MM.1S (cell line): ENCODE data around the gene SYT3.

Source experiments
- DNase-seq: peaks from one replicate; pipeline ENCODE4 v3.0.0-alpha.2; 2015
- H2AFZ ChIP-seq: fragments of 300-600 bp; sonication (generic); 2 replicates; pipeline ENCODE4 v1.6.0; 2016; ENCODE audit warnings: antibody characterized with exemption, low read length
- H3F3A ChIP-seq: fragments of 300-600 bp; sonication (generic); 2 replicates; pipeline ENCODE4 v1.6.1; 2016; ENCODE audit warnings: mild to moderate bottlenecking, antibody characterized with exemption, low read length, moderate library complexity, mixed read lengths; ENCODE audit not compliant: insufficient read depth
- H3K27ac ChIP-seq: fragments of 300-600 bp; sonication (generic); 2 replicates; pipeline ENCODE4 v1.5.1; 2016; ENCODE audit warnings: mild to moderate bottlenecking, low read length
- H3K27me3 ChIP-seq: fragments of 300-600 bp; sonication (generic); replicated peaks from 2 replicates; pipeline ENCODE4 v1.6.0; 2016; ENCODE audit warnings: low read length; ENCODE audit not compliant: insufficient read depth
- H3K36me3 ChIP-seq: fragments of 300-600 bp; sonication (generic); replicated peaks from 2 replicates; pipeline ENCODE4 v1.6.1; 2016; ENCODE audit warnings: mild to moderate bottlenecking, low read length, mixed read lengths; ENCODE audit not compliant: insufficient read depth
- H3K4me1 ChIP-seq: fragments of 300-600 bp; sonication (generic); 2 replicates; pipeline ENCODE4 v1.6.1; 2016; ENCODE audit warnings: low read length, mixed read lengths
- H3K4me2 ChIP-seq: fragments of 300-600 bp; sonication (generic); 2 replicates; pipeline ENCODE4 v1.6.0; 2016; ENCODE audit warnings: low read depth, low read length
- H3K4me3 ChIP-seq: fragments of 300-600 bp; sonication (generic); 2 replicates; pipeline ENCODE4 v1.5.1; 2016; ENCODE audit warnings: low read length, mixed read lengths
- H3K79me2 ChIP-seq: fragments of 300-600 bp; sonication (generic); 2 replicates; pipeline ENCODE4 v1.6.1; 2016; ENCODE audit warnings: mixed run types, low read length, mixed read lengths
- H3K9ac ChIP-seq: fragments of 300-600 bp; sonication (generic); 2 replicates; pipeline ENCODE4 v1.6.1; 2016; ENCODE audit warnings: low read length, mixed read lengths
- H3K9me2 ChIP-seq: fragments of 300-600 bp; sonication (generic); replicated peaks from 2 replicates; pipeline ENCODE4 v1.6.1; 2016; ENCODE audit warnings: mild to moderate bottlenecking, low read length, mixed read lengths; ENCODE audit not compliant: insufficient read depth
- H3K9me3 ChIP-seq: fragments of 300-600 bp; sonication (generic); replicated peaks from 2 replicates; pipeline ENCODE4 v1.6.1; 2016; ENCODE audit warnings: mild to moderate bottlenecking, low read length, mixed read lengths; ENCODE audit not compliant: insufficient read depth
- H4K20me1 ChIP-seq: fragments of 300-600 bp; sonication (generic); 2 replicates; pipeline ENCODE4 v1.6.1; 2016; ENCODE audit warnings: mild to moderate bottlenecking, low read length, moderate library complexity, mixed read lengths; ENCODE audit not compliant: insufficient read depth
- CTCF ChIP-seq: fragments of 300-600 bp; sonication (generic); IDR thresholded peaks from 2 replicates; pipeline ENCODE4 v1.5.1; 2016; ENCODE audit warnings: antibody characterized with exemption, low read length, mixed read lengths
- EZH2 ChIP-seq: fragments of 300-600 bp; sonication (generic); optimal IDR thresholded peaks from 2 replicates; pipeline ENCODE3; 2017; ENCODE audit warnings: low read depth, mild to moderate bottlenecking, antibody characterized with exemption, low read length, mixed read lengths
- EZH2phosphoT487 ChIP-seq: fragments of 300-600 bp; sonication (generic); IDR thresholded peaks from 2 replicates; pipeline ENCODE4 v1.6.1; 2018; ENCODE audit warnings: antibody characterized with exemption, low read length

The SYT3 gene

GRCh38 chr19:50667759-50668231 is 28.1 kb upstream of the SYT3 start:
- H3K36me3 ChIP-seq, result no peaks in the 10 kb centered on the region
- no peaks in the 10 kb centered on the region for H3K4me1 ChIP-seq
- H2AFZ ChIP-seq, result no peak overlapping the region
- no peak overlapping the region for H3K4me2 ChIP-seq
- H3K9me3 ChIP-seq, result no peaks in the 10 kb centered on the region
- no peak for DNase-seq
- no peak overlapping the region for H3K4me3 ChIP-seq
- no peaks in the 10 kb centered on the region for H3F3A ChIP-seq
- H4K20me1 ChIP-seq, result no peaks in the 10 kb centered on the region
- no peaks in the 10 kb centered on the region for H3K79me2 ChIP-seq
- H3K27me3 ChIP-seq, result peaks cover 56% of the 10 kb centered on the region
- H3K9ac ChIP-seq, result no peak overlapping the region
- H3K9me2 ChIP-seq, result no peaks in the 10 kb centered on the region
- no peak for TF ChIP-seq EZH2phosphoT487
- TF ChIP-seq CTCF, result no peak
- no peak for TF ChIP-seq EZH2
- H3K27ac ChIP-seq, result no peak overlapping the region

GRCh38 chr19:50667177-50667758 is 27.6 kb upstream of the SYT3 start:
- peaks cover 54% of the 10 kb centered on the region for H3K27me3 ChIP-seq
- no peaks in the 10 kb centered on the region for H3K9me2 ChIP-seq
- H3K36me3 ChIP-seq, result no peaks in the 10 kb centered on the region
- no peak for DNase-seq
- no peak overlapping the region for H2AFZ ChIP-seq
- no peaks in the 10 kb centered on the region for H3K4me1 ChIP-seq
- H4K20me1 ChIP-seq, result no peaks in the 10 kb centered on the region
- no peak overlapping the region for H3K27ac ChIP-seq
- TF ChIP-seq CTCF (no peak), EZH2 (no peak), EZH2phosphoT487 (no peak)
- H3K4me2 ChIP-seq, result no peak overlapping the region
- no peaks in the 10 kb centered on the region for H3K79me2 ChIP-seq
- no peak overlapping the region for H3K9ac ChIP-seq
- H3F3A ChIP-seq, result no peaks in the 10 kb centered on the region
- no peaks in the 10 kb centered on the region for H3K9me3 ChIP-seq
- H3K4me3 ChIP-seq, result no peak overlapping the region

- no peaks in the 10 kb centered on the region for H3K36me3 ChIP-seq
- H3K4me3 ChIP-seq, result peak overlapping the region; percentile 28; the same call in 1 of the 2 replicates
- H4K20me1 ChIP-seq, result no peaks in the 10 kb centered on the region
- H2AFZ ChIP-seq, result peak overlapping the region; percentile 43; the same call in 1 of the 2 replicates
- no peak for DNase-seq
- H3K4me2 ChIP-seq, result peak overlapping the region; percentile 41; the same call in 1 of the 2 replicates
- H3K9me3 ChIP-seq, result no peaks in the 10 kb centered on the region
- H3F3A ChIP-seq, result no peaks in the 10 kb centered on the region
- H3K79me2 ChIP-seq, result no peaks in the 10 kb centered on the region
- peaks cover 51% of the 10 kb centered on the region for H3K27me3 ChIP-seq
- H3K27ac ChIP-seq, result no peak overlapping the region
- H3K4me1 ChIP-seq, result no peaks in the 10 kb centered on the region
- H3K9me2 ChIP-seq, result no peaks in the 10 kb centered on the region
- H3K9ac ChIP-seq, result no peak overlapping the region
- no peak for TF ChIP-seq EZH2phosphoT487
- TF ChIP-seq CTCF, result no peak
- no peak for TF ChIP-seq EZH2
These were observed 26.9 kb upstream of the SYT3 start for GRCh38 chr19:50666346-50667176.
